Suppressor macrophage (primary cell): ENCODE data around the gene NLN.

Source experiments
- DNase-seq, 4 experiments: peaks; one replicate each; pipeline ENCODE4 v3.0.0-alpha.2; 2020 to 2022

The NLN gene

GRCh38 chr5:65809817-65810531, 88.0 kb downstream of the NLN start:
- DNase-seq, result peak in 3 of 4 experiments; percentile 40 to 58 (median 57)

GRCh38 chr5:65811004-65811403, 89.0 kb downstream of the NLN start:
- no peak for DNase-seq

GRCh38 chr5:65811885-65812284, 89.9 kb downstream of the NLN start:
- no peak for DNase-seq

GRCh38 chr5:65812648-65813047, 90.6 kb downstream of the NLN start:
- no peak for DNase-seq

GRCh38 chr5:65813174-65813573, 91.2 kb downstream of the NLN start:
- DNase-seq, result no peak

GRCh38 chr5:65815161-65815560, 93.2 kb downstream of the NLN start:
- peak; percentile 31 to 63 (median 42) for DNase-seq

- DNase-seq, result peak in 1 of 4 experiments; percentile 11
These were observed 94.7 kb downstream of the NLN start for GRCh38 chr5:65816729-65817128.

- no peak for DNase-seq
These were observed 95.9 kb downstream of the NLN start for GRCh38 chr5:65817931-65818330.

- DNase-seq, result no peak
These were observed 96.6 kb downstream of the NLN start for GRCh38 chr5:65818592-65818991.

- DNase-seq, result no peak
These were observed 97.4 kb downstream of the NLN start for GRCh38 chr5:65819215-65819904.

- DNase-seq, result peak in 2 of 4 experiments; percentile 13 to 40
These were observed 97.9 kb downstream of the NLN start for GRCh38 chr5:65819905-65820240.

- DNase-seq, result no peak
These were observed 98.4 kb downstream of the NLN start for GRCh38 chr5:65820373-65820772.

GRCh38 chr5:65821966-65822365, 100.0 kb downstream of the NLN start:
- DNase-seq, result no peak

GRCh38 chr5:65822710-65823109, 100.7 kb downstream of the NLN start:
- DNase-seq, result no peak

GRCh38 chr5:65823204-65823603, 101.2 kb downstream of the NLN start:
- no peak for DNase-seq

GRCh38 chr5:65823845-65824445, 101.9 kb downstream of the NLN start:
- DNase-seq, result no peak

GRCh38 chr5:65825408-65826328, 103.7 kb downstream of the NLN start:
- DNase-seq, result peak; percentile 49 to 81 (median 74)

- no peak for DNase-seq
These were observed 106.3 kb downstream of the NLN start for GRCh38 chr5:65828022-65828896.

- DNase-seq, result no peak
These were observed 108.9 kb downstream of the NLN start for GRCh38 chr5:65830856-65831255.

GRCh38 chr5:65831276-65831675, 109.3 kb downstream of the NLN start:
- no peak for DNase-seq

GRCh38 chr5:65832152-65832551, 110.1 kb downstream of the NLN start:
- no peak for DNase-seq
